Lower leg skin (tissue), 4 donors: ENCODE results near the gene TTC8. TPM values are rescaled to one million over a fixed set of nuclear protein-coding genes. Genes with fewer than 3 reads are reported as not detected.

Experiments used
- DNase-seq, 2 donors: peaks; one replicate each; pipeline ENCODE4 v3.0.0-alpha.2; 2019; ENCODE audit warnings: low spot score in 2 of 2
- H3K4me3 ChIP-seq: fragments of 200-600 bp; sonication (generic); 2 replicates; pipeline ENCODE4 v1.5.1; 2017; ENCODE audit warnings: mild to moderate bottlenecking, low read depth; ENCODE audit not compliant: poor library complexity, severe bottlenecking
- CTCF ChIP-seq, 3 donors: fragments of 450-650 bp; IDR thresholded peaks; one replicate each; pipeline ENCODE4 v1.5.1; 2016; ENCODE audit warnings: antibody characterized with exemption in 3 of 3, mild to moderate bottlenecking in 3 of 3, moderate library complexity in 2 of 3
- POLR2A ChIP-seq, 2 donors: fragments of 450-650 bp; IDR thresholded peaks; one replicate each; pipeline ENCODE4 v1.6.1; 2016 to 2017; ENCODE audit warnings: antibody characterized with exemption in 2 of 2, mild to moderate bottlenecking in 1 of 2, moderate library complexity in 1 of 2
- WGBS, 2 donors: methylation state at CpG; one replicate each; pipeline ENCODE4 v1.1.5; 2018; 5-methylcytosine and 5-hydroxymethylcytosine counted together
- intact Hi-C: fragments of 100-400 bp; cut with DNase I; formaldehyde crosslinking; loops from one replicate; pipeline ENCODE4 v1.15.0; 2023; ENCODE audit warnings: low total_unique reads
- total RNA-seq, 4 donors: library from RNA; depleted of rRNA; stranded (reverse); fragments of >200 nt; gene quantifications; one replicate each; pipeline ENCODE4 v1.1.0, GENCODE V29; 2016

TTC8 gene
- total RNA-seq, 4 donors from 2014 or later: 11.6 to 18.6 (median 17.9) TPM

GRCh38 chr14:88799522-88799921 is 24.9 kb upstream of the TTC8 start:
- no peak for DNase-seq
- 65 to 66% methylated on average over 5 of the region's 5 CpGs for WGBS, 2 donors
- TF ChIP-seq CTCF (IDR thresholded peaks at IDR 0.05) (no peak), POLR2A (IDR thresholded peaks at IDR 0.05) (no peak)
- intact Hi-C loops: no loop called here
- H3K4me3 ChIP-seq: no peak overlapping the region

GRCh38 chr14:88802596-88802995 is 21.9 kb upstream of the TTC8 start:
- no peak overlapping the region for H3K4me3 ChIP-seq
- 70 to 73% methylated on average over 6 of the region's 6 CpGs for WGBS, 2 donors
- intact Hi-C loops: no loop called here
- no peak for TF ChIP-seq CTCF (IDR thresholded peaks at IDR 0.05)
- no peak for TF ChIP-seq POLR2A (IDR thresholded peaks at IDR 0.05)
- no peak for DNase-seq

GRCh38 chr14:88804035-88804434 is 20.4 kb upstream of the TTC8 start:
- intact Hi-C loops: no loop called here
- TF ChIP-seq POLR2A (IDR thresholded peaks at IDR 0.05): no peak
- no peak for TF ChIP-seq CTCF (IDR thresholded peaks at IDR 0.05)
- DNase-seq: no peak
- no peak overlapping the region for H3K4me3 ChIP-seq
- 61 to 64% methylated on average over 2 of the region's 2 CpGs for WGBS, 2 donors

- no peak for DNase-seq
- no peak for TF ChIP-seq CTCF (IDR thresholded peaks at IDR 0.05)
- no peak for TF ChIP-seq POLR2A (IDR thresholded peaks at IDR 0.05)
- 5% methylated on average over 1 of the region's 1 CpG for WGBS, 2 donors
- no peak overlapping the region for H3K4me3 ChIP-seq
- intact Hi-C loops: no loop called here
Observed at GRCh38 chr14:88804477-88804876, 20.0 kb upstream of the TTC8 start.

GRCh38 chr14:88808359-88808758 is 16.1 kb upstream of the TTC8 start:
- no peak for DNase-seq
- TF ChIP-seq CTCF (IDR thresholded peaks at IDR 0.05): no peak
- no peak for TF ChIP-seq POLR2A (IDR thresholded peaks at IDR 0.05)
- H3K4me3 ChIP-seq: no peak overlapping the region
- intact Hi-C loops: no loop called here

GRCh38 chr14:88815980-88816379 is 8.5 kb upstream of the TTC8 start:
- H3K4me3 ChIP-seq: no peak overlapping the region
- no peak for DNase-seq
- intact Hi-C loops: no loop called here
- 95 to 96% methylated on average over 4 of the region's 4 CpGs for WGBS, 2 donors
- TF ChIP-seq CTCF (IDR thresholded peaks at IDR 0.05) (no peak), POLR2A (IDR thresholded peaks at IDR 0.05) (no peak)
